Stimulated activated CD4-positive, alpha-beta T cell treated with anti-CD3 and anti-CD28 coated beads, TNF-alpha, amount 100 ng/mL, for 24 hours (primary cell): ENCODE measurements around the gene LRRC3B.
"Not testable (repeated sequence)": the region's sequence is repeated elsewhere in the genome, so short reads cannot be mapped to it uniquely, and the experiment has no call there.

Experiments used
- DNase-seq, 3 experiments: peaks; one replicate each; pipeline ENCODE4 v3.0.0-alpha.2; 2020; ENCODE audit warnings: low read depth in 3 of 3

LRRC3B gene, protein sequence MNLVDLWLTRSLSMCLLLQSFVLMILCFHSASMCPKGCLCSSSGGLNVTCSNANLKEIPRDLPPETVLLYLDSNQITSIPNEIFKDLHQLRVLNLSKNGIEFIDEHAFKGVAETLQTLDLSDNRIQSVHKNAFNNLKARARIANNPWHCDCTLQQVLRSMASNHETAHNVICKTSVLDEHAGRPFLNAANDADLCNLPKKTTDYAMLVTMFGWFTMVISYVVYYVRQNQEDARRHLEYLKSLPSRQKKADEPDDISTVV

DNA sequence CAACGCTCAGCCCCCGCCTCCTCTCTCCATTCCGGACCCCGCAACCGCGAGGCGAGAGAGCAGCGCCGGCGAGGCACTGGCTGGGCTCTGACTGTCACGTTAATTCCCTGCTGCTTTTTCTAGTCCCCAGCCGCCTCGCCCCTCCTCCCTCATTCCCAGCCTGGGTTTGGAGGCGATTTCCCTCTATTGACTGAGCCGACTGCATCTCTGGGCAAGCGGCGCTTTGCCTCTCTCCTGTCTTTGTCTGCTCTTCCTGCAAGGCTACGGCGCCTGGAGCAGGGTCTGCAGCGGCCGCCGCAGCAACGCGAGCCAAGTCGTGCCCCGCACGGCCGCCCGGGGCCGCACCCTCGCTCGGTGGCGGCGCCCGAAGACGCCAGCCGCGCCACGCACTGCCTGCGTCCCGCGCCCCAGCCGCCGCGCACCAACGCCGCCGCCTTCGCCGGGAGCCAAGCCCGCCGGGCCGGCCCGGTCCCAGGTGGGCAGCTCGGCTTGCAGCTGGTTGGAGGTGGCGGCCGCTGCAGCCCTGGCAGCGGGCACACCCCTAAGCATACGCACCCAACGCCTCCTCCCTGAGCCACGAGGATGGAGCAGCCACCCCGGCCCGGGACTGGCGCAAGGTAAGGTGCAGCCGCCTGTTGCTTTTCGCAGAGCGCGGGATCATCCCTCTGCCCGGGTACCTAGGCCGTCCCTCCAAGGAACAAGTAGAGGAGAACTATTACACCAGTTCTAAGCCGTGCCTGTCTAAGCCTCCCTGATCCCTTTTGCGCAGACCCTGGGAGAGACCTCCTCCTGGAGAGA lies at the start of gene LRRC3B:
Gene LRRC3B, plus strand, starts transcription at position 152 of the 798 bp plus-strand sequence. CDS start 86,901 bp downstream, outside the sequence.
- no peak for DNase-seq

DNA sequence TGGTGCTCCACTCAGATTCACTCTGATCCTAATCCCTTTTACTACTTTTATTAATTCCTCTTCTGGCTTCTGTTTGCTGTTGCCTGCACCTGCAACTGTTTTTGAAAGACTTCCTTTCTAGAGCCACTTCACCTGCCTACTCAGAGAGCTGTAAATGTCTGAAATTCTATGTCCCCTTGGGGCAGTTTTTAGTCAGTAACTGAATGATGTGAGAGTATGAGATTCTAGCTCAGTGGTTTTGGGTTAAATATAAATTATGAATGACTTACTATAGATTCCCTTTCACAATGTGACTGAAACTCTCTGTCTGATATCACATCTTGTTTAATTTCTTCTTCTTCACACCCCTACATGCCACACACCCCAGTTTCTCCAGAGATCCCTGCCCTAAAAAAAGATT lies 47.8 kb upstream of the LRRC3B start:
- DNase-seq: no peak

DNA sequence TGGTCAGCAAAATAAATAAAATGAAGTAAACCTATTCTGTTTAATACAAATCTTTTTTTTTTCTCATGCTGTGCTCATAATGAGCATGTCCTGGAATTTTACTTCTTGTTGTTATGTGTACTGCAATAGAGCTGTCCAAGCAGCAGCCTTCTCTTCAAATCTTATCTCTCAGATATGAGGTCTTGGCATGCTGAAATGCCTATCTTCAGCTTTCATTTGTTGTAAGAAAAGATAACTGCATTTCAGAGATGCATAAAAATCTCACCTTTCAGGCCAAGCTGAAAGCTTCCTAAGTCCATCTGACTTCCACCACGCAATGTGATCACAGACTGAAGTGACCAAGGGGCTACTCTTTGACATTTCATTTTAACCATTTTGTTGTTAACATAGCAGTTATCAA lies 43.5 kb upstream of the LRRC3B start:
- no peak for DNase-seq

DNA sequence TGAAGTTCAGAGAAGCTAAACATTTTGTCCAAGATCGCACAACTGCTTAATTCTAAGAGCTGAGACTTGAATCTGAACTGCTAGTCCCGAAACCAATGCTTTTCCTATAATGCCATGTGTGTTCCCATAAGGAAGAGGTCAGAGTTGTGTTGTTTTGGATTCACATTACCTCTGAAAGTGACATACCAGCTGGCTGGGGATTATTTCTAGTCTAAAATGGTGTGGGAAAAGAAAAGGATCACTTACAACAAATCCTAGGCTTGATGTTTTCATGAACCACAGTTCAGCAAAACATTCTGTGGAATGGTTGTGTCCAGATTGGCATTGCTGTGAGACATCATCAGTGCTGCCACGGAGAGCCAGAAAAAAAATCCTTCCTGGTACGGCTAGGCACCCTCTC lies 35.0 kb upstream of the LRRC3B start:
- DNase-seq: no peak

DNA sequence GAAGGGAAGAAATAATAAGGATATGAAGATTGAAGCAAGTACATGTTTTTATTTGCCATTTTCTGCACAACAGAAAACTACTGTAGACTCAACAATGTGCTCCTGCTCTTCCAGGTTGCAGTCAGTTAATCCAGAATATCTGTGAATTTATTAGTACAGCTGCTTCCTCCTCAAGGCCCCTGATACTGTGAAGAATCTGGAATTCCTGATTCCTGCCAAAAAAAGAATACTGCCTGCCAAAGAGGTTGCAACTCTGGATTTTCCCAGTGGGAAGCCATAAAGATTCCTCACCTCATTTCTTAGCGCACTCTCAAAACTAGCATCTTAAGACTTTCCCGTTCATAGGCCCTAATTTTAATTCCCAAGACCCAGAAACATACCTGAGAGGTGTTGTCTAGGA lies 33.6 kb upstream of the LRRC3B start:
- DNase-seq: no peak

DNA sequence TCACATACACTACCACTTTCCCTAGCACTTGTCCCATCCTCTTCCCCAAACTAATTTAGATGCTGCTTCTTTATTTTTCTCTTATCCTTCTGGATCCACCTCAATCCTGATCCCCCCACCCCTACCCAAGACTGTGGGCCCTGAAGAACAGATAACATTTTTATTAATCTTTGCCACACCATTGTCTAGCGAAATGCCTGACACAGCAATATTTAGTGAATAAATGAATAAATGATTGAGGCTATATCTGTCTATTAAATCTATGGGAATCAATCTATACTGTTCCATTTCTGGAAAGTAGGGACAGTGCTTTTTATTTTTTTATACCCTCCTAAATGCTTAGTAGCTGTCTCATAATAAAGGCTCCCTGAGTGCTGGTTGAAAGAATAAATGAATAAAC lies 32.9 kb upstream of the LRRC3B start:
- DNase-seq: no peak

DNA sequence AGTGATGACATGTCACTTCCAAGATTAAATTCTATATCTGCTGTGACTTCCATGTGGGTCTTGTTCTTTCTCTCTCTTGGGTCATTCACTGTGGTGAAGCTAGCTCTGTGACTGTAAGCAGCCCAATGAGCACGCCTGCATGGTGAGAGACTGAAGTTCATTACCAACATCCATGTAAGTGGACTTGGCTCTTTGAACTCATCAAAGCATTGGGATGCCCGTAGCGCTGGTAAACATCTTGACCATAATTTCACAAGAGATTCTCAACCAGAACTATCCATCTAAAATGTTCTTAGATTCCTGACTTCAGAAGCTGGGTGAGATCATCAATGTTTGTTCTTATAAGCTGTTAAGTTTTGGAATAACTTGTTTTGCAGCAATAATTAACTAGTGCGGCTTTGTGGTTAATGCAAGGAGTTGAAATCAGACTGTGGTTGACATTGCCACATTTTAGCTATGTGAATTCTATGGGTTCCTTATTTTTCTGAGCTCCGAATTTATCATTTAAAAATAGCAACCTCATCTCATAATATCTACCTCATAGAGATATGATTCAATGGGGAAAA lies 31.6 kb upstream of the LRRC3B start:
- no peak for DNase-seq

DNA sequence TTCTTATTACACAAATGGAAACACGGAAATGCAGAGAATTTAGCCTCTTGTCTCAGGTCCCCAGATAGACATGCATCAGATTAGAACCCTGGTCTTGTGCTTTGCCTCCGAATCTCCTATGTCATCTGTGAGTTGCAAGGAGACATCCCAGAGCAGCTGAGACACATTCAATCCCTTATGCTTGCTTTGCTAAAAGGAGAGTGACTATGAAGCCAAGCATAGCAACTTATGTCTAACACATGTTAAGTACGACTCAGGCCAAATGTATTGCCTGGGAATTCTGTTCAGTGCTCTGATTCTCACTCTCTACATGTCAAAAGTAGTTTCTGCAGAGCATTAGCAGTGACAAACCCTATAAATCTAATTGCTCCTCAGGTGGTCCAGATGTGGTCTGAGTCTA lies 30.6 kb upstream of the LRRC3B start:
- DNase-seq: no peak

DNA sequence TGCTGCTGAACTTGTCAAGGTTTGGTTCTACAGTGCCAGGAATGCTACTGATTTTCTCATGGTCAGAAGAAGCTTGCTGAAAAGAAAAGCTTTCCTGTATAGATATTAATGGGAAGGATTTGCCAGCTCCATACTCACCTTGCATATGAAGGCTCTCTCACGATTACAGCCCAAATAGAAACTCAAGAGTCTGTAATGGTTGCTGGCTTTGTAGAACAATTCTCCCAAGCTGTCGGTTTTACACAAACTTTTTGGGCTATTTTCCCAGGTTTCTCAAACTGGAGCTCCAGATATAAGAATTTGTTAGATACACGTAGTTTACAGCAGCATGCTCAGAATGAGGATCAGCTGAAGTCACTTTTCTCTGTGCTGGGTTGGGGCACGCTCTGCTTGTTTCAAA lies 30.1 kb upstream of the LRRC3B start:
- DNase-seq: no peak

DNA sequence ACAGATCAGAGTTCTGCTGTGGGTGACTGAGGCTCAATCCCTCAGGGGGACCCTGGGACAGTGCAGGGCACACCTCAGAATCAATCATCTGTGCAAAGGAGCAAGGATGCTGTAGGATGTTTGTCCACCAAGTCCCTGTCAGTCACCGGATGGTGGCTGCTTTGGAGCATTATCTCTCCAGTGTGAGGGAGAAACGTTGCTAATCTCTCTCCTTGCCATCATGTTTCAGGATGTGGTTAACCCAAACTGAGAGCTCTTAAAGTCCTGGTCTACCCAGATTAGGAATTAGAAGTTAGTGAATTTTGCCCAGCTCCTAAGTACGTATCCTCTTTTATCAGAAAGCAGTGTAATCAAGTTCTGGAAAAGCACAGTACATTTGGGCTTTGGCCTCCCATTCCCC lies 26.2 kb upstream of the LRRC3B start:
- no peak for DNase-seq

DNA sequence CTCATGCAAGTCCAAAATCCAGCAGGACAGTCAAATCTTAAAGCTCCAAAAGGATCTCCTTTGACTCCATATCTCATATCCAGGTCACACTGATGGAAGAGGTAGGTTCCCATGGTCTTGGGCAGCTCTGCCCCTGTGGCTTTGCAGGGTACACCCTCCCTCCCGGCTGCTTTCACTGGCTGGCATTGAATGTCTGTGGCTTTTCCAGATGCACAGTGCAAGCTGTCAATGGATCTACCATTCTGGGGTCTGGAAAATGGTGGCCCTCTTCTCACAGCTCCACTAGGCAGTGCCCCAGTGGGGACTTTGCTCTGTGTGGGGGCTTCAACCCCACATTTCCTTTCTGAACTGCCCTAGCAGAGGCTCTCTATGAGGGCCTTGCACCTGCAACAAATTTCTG lies 19.3 kb upstream of the LRRC3B start:
- not testable (repeated sequence) for DNase-seq

DNA sequence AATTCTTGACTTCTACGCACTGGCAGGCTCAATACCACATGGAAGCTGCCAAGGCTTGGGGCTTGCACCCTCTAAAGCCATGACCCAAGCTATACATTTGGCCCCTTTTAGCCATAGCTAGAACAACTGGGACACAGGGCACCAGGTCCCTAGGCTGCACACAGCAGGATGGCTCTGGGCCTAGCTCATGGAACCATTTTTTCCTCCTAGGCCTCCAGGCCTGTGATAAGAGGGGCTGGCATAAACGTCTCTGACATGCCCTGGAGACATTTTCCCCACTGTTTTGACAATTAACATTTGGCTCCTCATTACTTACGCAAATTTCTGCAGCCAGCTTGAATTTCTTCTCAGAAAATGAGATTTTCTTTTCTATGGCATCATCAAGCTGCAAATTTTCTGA lies 18.8 kb upstream of the LRRC3B start:
- DNase-seq: not testable (repeated sequence)

DNA sequence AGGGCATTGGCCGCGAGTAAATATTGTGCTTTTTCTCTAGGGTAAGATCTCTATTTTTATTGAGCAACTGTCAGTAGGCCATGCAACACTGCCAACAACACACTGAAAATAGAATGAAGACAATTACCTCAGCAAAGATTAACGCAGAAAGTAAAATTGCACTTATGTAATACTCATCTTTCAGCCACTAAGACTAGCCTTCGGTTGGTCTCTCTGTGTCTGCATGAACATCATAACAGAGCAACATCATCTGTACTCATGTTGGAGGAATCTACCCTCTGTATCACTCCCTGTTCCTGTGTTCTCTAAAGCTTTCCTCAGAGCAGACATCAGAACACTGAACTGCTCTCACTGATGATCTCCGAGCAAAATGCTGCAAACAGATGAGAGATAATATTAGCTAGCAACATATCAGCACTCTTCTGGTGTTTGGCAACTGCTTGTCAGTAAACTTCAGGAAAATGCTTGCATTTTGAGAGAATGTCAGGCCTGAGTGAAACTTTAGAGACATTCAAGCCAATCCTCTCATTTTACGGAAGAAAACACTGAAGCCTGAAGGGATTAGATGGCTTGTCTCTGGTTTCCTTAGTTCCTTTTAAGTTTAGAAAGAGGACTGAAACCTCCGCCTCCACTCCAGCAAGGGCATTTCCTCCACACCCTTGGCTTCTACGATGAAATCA lies 8.4 kb upstream of the LRRC3B start:
- DNase-seq: no peak

DNA sequence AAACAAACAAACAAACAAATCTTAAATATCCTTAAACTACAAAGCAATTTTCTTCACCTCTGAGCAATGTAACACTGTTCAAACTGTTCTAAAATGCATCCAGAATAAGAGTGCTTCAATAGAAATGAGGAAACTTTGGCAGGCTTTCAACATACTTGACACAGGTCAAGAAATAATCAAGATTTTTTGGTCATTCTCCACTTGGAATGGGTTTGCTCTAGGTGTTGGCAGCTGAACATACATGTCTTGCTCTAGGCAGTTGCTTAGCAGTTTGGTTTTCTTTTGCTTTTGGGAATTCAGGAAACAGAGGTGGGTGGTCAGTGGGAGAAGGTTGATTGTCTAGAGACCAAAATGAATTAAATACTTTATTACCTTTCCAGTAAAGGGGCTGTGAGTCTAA lies 1.4 kb upstream of the LRRC3B start:
- no peak for DNase-seq

DNA sequence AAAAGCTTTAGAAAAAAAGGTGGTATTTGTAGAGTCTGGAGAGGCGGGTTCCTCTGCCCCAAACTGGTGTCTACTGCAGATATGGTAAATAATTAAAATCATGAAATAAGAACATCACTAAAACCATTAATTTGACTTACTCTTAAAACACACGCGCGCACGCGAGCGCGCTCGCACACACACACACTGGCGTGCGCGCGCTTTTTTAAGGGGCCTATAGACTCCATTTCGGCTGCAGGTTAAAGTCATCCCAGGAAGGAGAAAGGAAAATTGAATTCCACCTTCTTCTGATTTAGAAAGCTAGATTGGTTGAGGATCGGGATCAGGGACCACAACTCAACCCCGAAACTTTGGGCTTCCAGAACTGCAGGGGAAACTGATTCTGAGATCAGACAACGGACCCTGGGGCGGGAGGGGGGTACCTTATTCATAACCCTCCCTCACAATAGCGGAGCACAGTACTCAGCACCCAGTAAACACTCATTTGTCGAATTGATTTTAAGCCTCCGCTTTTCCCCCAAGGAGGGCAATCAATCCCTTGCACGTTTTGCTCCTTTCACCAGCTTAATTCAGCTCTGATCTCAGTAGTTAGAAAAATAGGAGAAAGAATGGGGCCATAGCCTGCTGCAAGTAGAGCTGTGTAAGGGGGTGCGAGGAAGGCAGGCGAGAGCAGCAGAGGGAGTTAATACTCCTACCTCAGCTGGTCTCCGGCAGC lies 509 bp upstream of the LRRC3B start:
- no peak for DNase-seq

DNA sequence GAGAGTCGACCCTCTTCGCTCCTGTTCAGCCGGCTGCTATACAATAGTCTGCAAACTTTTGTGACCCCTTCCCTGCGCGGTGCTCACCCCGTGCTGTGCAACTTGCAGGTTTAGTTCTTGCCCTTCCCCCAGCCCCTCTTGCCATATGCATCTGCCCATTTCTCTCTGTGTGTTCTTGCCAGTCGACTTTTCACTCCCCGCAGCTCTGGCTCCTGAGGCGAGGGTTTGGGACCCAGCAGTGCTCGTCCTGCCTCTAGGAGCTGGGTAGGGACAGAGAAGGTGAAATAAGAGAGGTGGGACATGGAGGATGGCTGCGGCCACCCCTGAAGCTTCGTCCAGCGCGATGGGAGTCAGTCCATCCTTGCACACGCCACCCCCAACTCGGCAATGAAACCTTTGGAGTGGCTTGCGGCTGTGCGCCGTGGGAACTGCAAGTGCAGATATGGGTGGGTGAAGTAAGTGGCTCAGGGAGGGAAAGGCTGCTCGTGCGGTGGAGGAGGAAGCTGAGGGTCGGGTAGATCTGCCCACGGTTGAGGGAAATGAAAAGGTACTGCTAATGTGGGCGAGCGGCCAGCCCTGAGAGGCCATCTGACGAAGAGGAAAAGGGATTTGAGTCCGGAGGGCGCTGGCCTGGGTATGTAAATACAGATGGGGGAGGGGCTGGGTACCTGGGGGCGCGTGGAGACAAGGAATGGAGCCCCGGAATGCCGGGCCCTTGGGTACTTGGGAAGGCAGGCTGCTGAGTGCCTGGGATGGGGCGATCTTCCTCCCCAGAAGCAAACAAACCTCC lies 1.0 kb downstream of the LRRC3B start:
- no peak for DNase-seq

DNA sequence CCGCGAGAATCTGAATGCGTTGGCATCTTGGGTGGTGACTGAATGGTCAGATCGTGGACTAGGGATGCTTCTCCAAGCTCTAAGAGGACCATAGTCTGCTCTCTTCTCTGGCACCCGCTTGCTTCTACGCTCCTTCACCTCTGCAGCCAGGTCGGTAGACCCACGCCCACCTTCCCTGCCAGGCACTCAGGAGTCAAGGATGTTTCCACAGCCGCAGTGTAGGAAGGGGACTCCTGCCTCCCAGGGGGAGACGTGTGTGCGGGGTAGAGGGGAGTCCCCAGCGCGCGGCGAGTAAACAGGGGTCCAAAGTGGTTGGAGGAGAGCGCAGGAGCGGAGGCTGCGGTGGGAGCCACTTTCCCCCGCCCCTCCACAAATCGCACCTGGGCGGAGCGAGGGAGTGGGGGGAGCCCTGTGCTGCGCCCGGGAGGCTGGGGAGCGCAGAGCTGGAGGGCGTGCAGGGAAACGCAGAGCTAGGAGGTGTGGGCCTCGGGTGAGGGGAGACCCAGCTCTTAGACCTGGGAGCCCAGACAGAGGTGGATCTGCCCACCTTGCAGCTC lies 1.7 kb downstream of the LRRC3B start:
- DNase-seq: no peak

DNA sequence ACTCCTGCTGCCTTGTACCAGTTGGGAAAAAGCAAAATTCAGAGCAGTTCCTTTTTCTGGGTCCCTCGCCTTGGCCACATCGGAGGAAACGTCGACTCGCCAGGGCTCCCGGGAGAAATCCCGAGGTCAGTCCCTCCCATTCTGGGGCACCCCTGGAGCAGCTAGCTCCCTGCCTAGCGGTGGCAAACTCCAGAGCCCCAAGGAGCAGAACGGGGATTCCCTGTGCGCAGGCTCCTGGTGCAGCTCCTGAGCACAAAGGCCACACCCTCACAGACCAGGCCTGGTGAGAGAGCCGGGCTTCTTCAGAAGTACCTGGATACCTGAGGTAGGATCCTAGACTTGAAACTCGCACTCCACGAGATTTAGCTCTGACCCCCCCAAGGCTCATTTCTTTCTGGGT lies 2.6 kb downstream of the LRRC3B start:
- no peak for DNase-seq

DNA sequence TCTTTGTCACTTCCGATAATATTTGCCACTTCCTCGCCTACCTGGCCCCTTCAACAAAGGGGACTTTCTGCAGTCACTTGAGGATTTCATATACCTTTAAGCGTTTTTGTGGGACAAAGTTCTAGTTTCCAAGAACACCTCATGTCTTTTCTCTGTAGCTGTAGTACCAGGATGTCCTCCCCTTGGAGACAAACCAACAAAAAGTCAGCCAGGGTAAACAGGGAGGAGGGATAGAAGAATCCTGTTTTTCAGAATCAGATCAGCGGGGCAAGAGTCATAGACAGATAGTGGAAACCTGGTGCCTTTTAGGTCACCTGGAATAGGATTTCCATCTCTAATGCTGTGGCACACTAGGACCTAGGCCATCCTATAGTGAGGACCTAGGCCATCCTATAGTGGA lies 4.5 kb downstream of the LRRC3B start:
- no peak for DNase-seq

DNA sequence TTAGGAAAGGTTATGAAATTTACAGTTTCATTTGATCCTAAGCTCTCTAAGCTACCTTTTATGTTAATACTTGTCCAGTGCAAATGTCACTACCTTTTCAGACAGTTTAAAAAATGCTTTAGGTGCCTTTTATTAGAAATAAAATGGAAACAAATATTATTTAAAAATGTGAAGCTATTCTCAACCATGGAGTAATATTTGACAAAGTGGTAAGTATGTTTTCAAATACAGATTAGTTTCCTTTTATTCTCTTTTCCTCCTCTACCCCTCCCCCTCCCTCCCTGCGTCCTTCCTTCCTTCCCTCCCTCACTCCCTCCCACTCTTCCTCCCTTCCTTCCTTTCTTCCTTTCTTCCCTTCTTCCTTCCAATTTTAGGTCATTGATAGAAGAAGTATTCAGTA lies 6.3 kb downstream of the LRRC3B start:
- DNase-seq: no peak
